ENCODE results near the gene EIF5A. TPM values are rescaled to one million over a fixed set of nuclear protein-coding genes. Genes with fewer than 3 reads are reported as not detected.
A peak's percentile ranks its signal among the peaks of the same experiment; 100 is the strongest.

The EIF5A gene
- total and polyA plus RNA-seq, 9 donors = 175 to 372 (median 321) TPM

DNA sequence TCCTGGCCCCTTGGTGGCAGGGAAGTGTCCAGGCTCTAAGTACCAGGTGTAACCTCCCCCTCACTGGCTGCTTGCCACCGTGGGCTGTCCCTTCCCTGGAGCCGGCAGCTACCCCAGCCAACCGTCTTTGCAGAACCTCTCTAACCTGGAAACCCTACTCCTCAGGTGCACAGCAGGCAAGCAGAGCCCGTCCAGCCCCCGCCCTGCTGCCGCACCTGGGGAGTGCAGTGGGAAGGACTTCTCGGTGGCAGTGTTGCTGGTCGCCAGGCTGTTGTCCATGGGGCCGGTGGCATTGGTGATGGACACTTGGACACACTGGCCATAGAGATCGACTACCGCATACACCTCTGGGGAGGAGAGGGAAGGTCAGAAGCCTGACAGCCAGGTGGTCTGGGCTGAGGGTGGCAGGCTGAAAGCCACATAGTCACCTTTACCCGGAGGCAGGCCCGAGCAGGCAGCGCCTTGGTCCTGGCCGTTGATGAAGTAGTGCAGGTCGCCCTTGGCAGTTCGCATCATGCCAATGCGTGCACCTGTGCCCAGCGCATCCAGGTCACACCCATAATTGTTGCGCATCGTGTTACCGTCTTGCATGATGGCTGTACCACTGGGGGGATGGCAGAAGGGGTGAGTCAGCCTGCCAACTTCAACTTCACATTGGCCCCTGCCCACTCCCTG lies 15.2 kb downstream of the EIF5A start:
- Histone ChIP-seq H3K27ac (ENCODE audit: low read length) (no peak overlapping the region), H3K36me3 (ENCODE audit: control insufficient read depth, insufficient read depth, low read length) (peaks cover 90% of the 10 kb centered on the region), H3K9me3 (replicated peaks; ENCODE audit: control insufficient read depth, low read depth, low read length) (no peaks in the 10 kb centered on the region), H3K27me3 (ENCODE audit: control insufficient read depth, insufficient read depth, low read length) (no peaks in the 10 kb centered on the region), H3K4me3 (ENCODE audit: low read length) (no peak overlapping the region), H3K4me1 (ENCODE audit: control insufficient read depth, insufficient read depth, low read length) (no peaks in the 10 kb centered on the region)
- WGBS (ENCODE audit: insufficient coverage) = 95% methylated on average over 15 of the region's 22 CpGs
- no peak for DNase-seq

DNA sequence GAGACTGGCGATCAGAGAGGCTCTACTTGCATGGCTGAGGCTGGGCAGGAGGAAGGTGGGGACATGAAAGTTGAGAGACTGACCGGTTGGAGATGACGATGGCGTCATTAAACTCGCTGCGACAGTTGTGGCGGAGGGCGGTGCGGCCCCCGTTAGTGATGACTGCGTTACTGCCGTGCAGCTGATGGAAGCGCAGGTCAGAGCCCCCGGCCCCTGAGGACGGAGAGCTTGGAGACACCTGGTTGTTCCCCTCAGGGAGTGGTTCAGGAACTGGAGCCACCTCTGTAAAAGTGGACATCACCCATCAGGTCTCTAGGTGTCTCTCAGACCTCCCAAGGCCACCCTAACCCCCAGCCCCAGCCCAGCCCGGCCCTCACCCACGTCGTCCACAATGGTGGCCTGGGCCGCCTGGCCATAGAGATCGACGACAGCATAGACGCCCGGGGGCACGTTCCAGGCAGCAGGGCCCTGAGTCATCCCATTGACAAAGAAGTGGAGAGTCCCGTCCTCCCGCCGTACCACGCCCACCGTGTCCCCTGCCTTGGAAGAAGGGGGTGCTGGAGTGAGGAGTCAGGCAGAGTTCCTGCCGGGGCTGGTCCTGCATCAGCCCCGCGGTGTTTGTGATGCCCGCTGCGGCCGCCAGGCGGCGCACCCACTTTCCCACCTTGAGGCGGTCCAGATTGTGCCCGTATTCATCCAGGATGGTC lies 16.5 kb downstream of the EIF5A start:
- no peaks in the 10 kb centered on the region for H3K27me3 ChIP-seq (ENCODE audit: control insufficient read depth, insufficient read depth, low read length)
- WGBS (ENCODE audit: insufficient coverage) = 67% methylated on average over 36 of the region's 39 CpGs
- H3K36me3 ChIP-seq (ENCODE audit: control insufficient read depth, insufficient read depth, low read length) = peaks cover 78% of the 10 kb centered on the region
- DNase-seq = no peak
- H3K9me3 ChIP-seq (replicated peaks; ENCODE audit: control insufficient read depth, low read depth, low read length) = no peaks in the 10 kb centered on the region
- no peak overlapping the region for H3K4me3 ChIP-seq (ENCODE audit: low read length)
- peaks cover 8% of the 10 kb centered on the region for H3K4me1 ChIP-seq (ENCODE audit: control insufficient read depth, insufficient read depth, low read length)
- H3K27ac ChIP-seq (ENCODE audit: low read length) = no peak overlapping the region

DNA sequence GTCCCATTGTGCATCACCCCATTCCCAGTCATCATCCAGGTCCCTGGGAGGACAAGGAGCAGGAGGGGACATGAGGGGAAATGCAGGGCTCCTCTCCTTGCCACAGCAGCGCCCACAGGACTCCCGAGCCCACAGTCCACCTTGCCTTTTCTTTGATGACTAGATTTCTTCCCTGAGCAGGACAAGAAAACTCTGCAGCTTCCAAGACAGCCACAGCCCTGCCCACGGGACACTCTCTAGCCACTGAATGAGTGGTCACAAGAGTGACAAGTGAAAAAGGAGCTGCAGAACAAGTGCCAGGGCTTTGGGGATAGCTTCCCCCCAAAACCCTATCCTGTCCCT lies 17.0 kb downstream of the EIF5A start:
- Histone ChIP-seq H3K27me3 (ENCODE audit: control insufficient read depth, insufficient read depth, low read length) (no peaks in the 10 kb centered on the region), H3K4me3 (ENCODE audit: low read length) (no peak overlapping the region), H3K36me3 (ENCODE audit: control insufficient read depth, insufficient read depth, low read length) (peaks cover 75% of the 10 kb centered on the region), H3K27ac (ENCODE audit: low read length) (no peak overlapping the region), H3K9me3 (replicated peaks; ENCODE audit: control insufficient read depth, low read depth, low read length) (no peaks in the 10 kb centered on the region), H3K4me1 (ENCODE audit: control insufficient read depth, insufficient read depth, low read length) (peaks cover 8% of the 10 kb centered on the region)
- DNase-seq = no peak
- no CpG with 5 or more reads among the region's 3 CpGs for WGBS (ENCODE audit: insufficient coverage)

DNA sequence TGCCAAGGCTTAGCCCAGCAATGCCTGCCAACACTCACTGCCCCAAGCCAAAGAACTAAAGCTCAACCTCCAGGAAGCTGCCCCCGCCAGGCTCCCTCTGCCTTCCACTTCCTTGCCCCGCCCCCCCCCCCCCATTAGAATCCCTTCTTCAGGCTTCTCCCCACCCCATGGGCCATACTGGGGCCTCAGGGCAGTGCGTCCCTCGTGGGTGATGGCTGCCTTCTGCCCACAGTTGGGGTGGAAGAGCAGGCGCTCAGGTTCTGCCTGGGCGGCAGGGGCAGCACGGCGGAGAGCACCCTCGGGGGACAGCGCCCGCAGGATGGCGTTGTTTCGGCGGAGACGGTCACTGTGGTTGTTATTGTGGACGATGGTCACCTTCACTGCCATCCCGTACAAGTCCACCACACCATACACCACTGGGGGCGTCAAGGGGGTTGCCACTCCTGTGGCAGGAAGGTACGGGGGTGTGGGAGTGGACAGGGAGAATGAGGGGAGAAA lies 17.7 kb downstream of the EIF5A start:
- Histone ChIP-seq H3K4me3 (ENCODE audit: low read length) (no peak overlapping the region), H3K27me3 (ENCODE audit: control insufficient read depth, insufficient read depth, low read length) (no peaks in the 10 kb centered on the region), H3K27ac (ENCODE audit: low read length) (no peak overlapping the region), H3K36me3 (ENCODE audit: control insufficient read depth, insufficient read depth, low read length) (peaks cover 73% of the 10 kb centered on the region), H3K4me1 (ENCODE audit: control insufficient read depth, insufficient read depth, low read length) (peaks cover 8% of the 10 kb centered on the region), H3K9me3 (replicated peaks; ENCODE audit: control insufficient read depth, low read depth, low read length) (no peaks in the 10 kb centered on the region)
- no peak for DNase-seq
- 86% methylated on average over 1 of the region's 19 CpGs for WGBS (ENCODE audit: insufficient coverage)

DNA sequence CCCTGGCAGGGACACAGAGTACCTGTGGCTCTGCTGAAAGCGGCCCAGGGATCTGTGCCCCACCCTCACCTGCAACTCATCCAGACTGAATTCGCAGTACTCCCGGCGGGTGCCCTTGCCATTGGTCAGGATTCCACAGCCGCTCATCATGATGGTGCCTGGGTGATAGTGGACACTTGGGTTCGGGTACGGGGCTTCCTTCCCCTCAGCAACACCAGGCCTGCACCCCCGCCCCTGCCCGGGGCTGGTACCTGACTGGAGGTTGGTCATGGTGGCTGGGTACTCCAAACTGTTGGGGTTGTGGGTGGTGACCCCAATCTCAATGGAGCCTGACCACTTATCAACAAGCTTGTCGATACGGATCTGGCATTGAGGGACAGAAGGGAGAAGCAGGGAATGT lies 18.8 kb downstream of the EIF5A start:
- no peaks in the 10 kb centered on the region for H3K27me3 ChIP-seq (ENCODE audit: control insufficient read depth, insufficient read depth, low read length)
- WGBS (ENCODE audit: insufficient coverage) = 95% methylated on average over 5 of the region's 11 CpGs
- DNase-seq = no peak
- no peaks in the 10 kb centered on the region for H3K9me3 ChIP-seq (replicated peaks; ENCODE audit: control insufficient read depth, low read depth, low read length)
- no peak overlapping the region for H3K4me3 ChIP-seq (ENCODE audit: low read length)
- H3K36me3 ChIP-seq (ENCODE audit: control insufficient read depth, insufficient read depth, low read length) = peaks cover 62% of the 10 kb centered on the region
- H3K4me1 ChIP-seq (ENCODE audit: control insufficient read depth, insufficient read depth, low read length) = peaks cover 15% of the 10 kb centered on the region
- no peak overlapping the region for H3K27ac ChIP-seq (ENCODE audit: low read length)

DNA sequence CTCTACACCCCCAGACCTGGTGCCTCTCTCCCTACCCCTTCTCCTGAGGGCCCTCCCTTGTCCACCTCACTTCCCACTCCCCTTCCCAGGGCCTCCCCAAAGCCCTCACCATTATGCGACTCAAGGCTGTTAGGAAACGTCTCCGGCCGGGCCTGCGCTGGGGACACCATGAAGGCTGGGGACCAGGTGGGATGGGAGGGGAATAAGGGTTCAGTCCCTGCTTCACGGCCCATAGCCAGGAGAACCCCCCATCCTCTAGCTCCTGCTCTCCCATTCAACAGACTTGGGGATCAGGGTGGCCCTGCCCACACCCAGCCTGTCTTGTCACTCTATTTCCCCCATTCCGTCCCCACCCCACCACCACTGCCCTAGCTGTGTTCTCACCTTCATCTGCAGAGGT lies 19.6 kb downstream of the EIF5A start:
- WGBS (ENCODE audit: insufficient coverage) = no CpG with 5 or more reads among the region's 7 CpGs
- Histone ChIP-seq H3K4me3 (ENCODE audit: low read length) (no peak overlapping the region), H3K9me3 (replicated peaks; ENCODE audit: control insufficient read depth, low read depth, low read length) (no peaks in the 10 kb centered on the region), H3K4me1 (ENCODE audit: control insufficient read depth, insufficient read depth, low read length) (peaks cover 15% of the 10 kb centered on the region), H3K36me3 (ENCODE audit: control insufficient read depth, insufficient read depth, low read length) (peaks cover 53% of the 10 kb centered on the region), H3K27me3 (ENCODE audit: control insufficient read depth, insufficient read depth, low read length) (no peaks in the 10 kb centered on the region), H3K27ac (ENCODE audit: low read length) (no peak overlapping the region)
- no peak for DNase-seq

DNA sequence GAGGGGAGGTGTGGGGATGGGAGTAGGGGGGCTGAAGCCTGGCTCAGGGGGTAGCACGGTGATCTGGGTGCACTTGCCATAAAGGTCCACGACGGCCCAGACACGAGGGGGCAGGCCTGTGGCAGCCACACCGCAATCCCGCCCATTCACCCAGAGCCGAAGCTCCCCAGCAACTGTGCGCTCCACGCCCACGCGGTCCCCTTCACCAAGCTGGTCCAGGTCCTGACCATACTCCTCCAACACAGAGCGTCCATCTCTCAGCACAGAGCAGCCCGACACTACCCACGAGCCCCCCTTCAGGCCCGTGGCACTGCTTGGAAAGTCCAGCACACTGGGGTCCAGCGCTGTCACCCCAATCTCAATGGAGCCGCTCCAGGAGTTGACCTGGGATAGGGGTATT lies 20.1 kb downstream of the EIF5A start:
- no peak for DNase-seq
- no peaks in the 10 kb centered on the region for H3K27me3 ChIP-seq (ENCODE audit: control insufficient read depth, insufficient read depth, low read length)
- H3K27ac ChIP-seq (ENCODE audit: low read length) = no peak overlapping the region
- H3K36me3 ChIP-seq (ENCODE audit: control insufficient read depth, insufficient read depth, low read length) = peaks cover 48% of the 10 kb centered on the region
- no peak overlapping the region for H3K4me3 ChIP-seq (ENCODE audit: low read length)
- no peaks in the 10 kb centered on the region for H3K9me3 ChIP-seq (replicated peaks; ENCODE audit: control insufficient read depth, low read depth, low read length)
- WGBS (ENCODE audit: insufficient coverage) = 89% methylated on average over 12 of the region's 17 CpGs
- H3K4me1 ChIP-seq (ENCODE audit: control insufficient read depth, insufficient read depth, low read length) = peaks cover 15% of the 10 kb centered on the region

DNA sequence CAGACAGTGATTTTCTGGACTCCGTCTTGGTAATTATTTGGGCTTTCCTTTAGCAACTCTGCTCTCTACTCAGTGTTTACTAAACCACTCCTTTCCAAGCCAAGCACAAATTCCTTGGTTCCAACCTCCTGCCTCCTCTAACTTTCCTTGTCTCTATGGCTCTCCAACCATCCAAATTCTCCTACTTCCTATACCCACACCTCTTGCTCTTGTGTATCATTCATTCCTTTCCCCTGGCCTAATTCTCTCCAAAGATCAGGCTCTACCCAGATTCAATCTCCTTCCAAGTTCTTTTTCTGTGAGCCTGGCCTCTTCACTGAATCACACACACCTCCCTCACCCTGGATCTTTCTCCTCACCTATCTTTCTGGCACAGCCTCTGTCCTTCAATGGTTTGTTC lies 20.6 kb downstream of the EIF5A start:
- peaks cover 43% of the 10 kb centered on the region for H3K36me3 ChIP-seq (ENCODE audit: control insufficient read depth, insufficient read depth, low read length)
- DNase-seq = no peak
- WGBS (ENCODE audit: insufficient coverage) = 67% methylated on average over 1 of the region's 1 CpG
- H3K27ac ChIP-seq (ENCODE audit: low read length) = no peak overlapping the region
- H3K4me1 ChIP-seq (ENCODE audit: control insufficient read depth, insufficient read depth, low read length) = peaks cover 15% of the 10 kb centered on the region
- H3K27me3 ChIP-seq (ENCODE audit: control insufficient read depth, insufficient read depth, low read length) = no peaks in the 10 kb centered on the region
- H3K4me3 ChIP-seq (ENCODE audit: low read length) = no peak overlapping the region
- H3K9me3 ChIP-seq (replicated peaks; ENCODE audit: control insufficient read depth, low read depth, low read length) = no peaks in the 10 kb centered on the region

DNA sequence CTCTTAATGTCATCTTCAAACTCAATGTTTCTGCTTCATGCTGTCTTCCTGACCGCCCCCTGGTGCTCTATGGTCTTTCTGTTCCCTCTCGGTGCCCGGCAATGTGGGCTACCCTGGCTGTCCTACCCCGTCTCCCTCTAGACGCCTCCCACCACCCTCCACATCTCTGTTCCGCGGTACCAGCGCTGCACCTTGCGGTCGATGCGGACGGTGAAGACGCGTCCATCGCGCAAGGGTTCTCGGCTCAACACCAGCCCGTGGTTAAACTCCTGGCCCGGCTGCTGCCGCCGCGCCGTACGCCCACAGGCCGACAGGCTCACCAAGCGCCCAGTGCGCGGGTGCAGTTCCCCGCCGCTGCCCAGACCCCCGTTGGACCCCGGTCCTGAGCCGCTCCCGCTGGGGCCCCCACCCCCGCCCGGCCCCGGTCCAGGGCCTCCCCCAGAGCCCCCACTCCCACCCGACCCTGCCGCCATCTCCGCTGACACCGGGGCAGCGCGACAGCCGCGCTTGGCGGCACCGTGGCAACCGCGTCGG lies 21.5 kb downstream of the EIF5A start, which contains the start of gene NEURL4:
TSS of gene NEURL4 (minus strand) at position 496 of the 534 bp plus-strand sequence. CDS start at position 473, 23 bp downstream.
- H3K27ac ChIP-seq (ENCODE audit: low read length) = peak within 1 kb of the TSS; percentile 100
- peaks cover 34% of the 10 kb centered on the region for H3K36me3 ChIP-seq (ENCODE audit: control insufficient read depth, insufficient read depth, low read length)
- peak; percentile 32 for DNase-seq
- H3K4me3 ChIP-seq (ENCODE audit: low read length) = peak within 1 kb of the TSS; percentile 96
- H3K9me3 ChIP-seq (replicated peaks; ENCODE audit: control insufficient read depth, low read depth, low read length) = no peaks in the 10 kb centered on the region
- no peaks in the 10 kb centered on the region for H3K27me3 ChIP-seq (ENCODE audit: control insufficient read depth, insufficient read depth, low read length)
- peaks cover 15% of the 10 kb centered on the region for H3K4me1 ChIP-seq (ENCODE audit: control insufficient read depth, insufficient read depth, low read length)
- under 1% methylated on average over 41 of the region's 50 CpGs for WGBS (ENCODE audit: insufficient coverage)

DNA sequence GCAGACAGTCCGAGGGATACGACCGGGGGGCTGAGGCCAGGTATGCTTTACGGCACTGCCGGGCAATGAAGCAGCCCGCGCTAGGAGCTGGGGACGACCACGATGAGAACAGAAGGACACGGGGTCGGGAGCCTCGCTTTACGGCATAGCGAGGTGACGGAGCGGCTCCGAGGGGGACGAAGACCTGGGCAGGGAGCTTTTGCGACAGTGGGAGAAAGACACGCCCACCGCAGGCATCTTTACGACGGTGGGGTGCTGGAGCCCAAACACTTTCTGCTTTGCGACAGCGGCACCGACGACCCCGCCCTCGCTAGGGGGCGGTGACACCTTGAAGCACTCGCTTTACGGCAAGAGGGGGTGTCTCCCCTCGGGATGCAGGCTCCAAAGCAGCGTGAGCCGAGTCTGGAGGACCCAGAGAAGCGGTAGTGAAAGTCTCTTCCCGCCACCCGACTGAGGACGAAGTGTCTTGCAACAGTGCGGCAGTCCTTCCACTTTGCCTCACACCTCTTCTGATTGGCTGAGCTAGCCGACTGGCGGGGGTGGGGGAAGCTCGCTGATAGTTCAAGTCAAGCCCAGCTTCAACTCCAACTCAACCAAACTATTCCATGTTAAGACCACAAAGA lies 22.1 kb downstream of the EIF5A start:
- Histone ChIP-seq H3K4me3 (ENCODE audit: low read length) (peak overlapping the region; percentile 96), H3K27me3 (ENCODE audit: control insufficient read depth, insufficient read depth, low read length) (no peaks in the 10 kb centered on the region), H3K4me1 (ENCODE audit: control insufficient read depth, insufficient read depth, low read length) (peaks cover 15% of the 10 kb centered on the region), H3K27ac (ENCODE audit: low read length) (peak overlapping the region; percentile 100), H3K36me3 (ENCODE audit: control insufficient read depth, insufficient read depth, low read length) (peaks cover 29% of the 10 kb centered on the region), H3K9me3 (replicated peaks; ENCODE audit: control insufficient read depth, low read depth, low read length) (no peaks in the 10 kb centered on the region)
- under 1% methylated on average over 41 of the region's 43 CpGs for WGBS (ENCODE audit: insufficient coverage)
- DNase-seq = peak; percentile 100

Measured in muscle of leg (tissue), 11 donors.